ENCODE measurements around the gene SLC17A9. TPM values are rescaled to one million over a fixed set of nuclear protein-coding genes. Genes with fewer than 3 reads are reported as not detected.

The SLC17A9 gene
- total RNA-seq, 2 experiments from 2014 or later = 4.7 to 5.8 TPM

- H3K36me3 Mint-ChIP-seq (ENCODE audit: low read depth) = no peaks in the 10 kb centered on the region
- CTCF ChIA-PET = interaction anchor here (1.2 to 3.8 kb wide), 4 partner anchors 13 to 38 kb away, joined by 4 to 30 read pairs (median 6); no protein-coding TSS in a partner anchor
- no peak for DNase-seq
- no peaks in the 10 kb centered on the region for H3K9me3 Mint-ChIP-seq
- POLR2A ChIA-PET = no interaction called here
- no peak overlapping the region for H3K4me3 Mint-ChIP-seq
- peaks cover 44% of the 10 kb centered on the region for H3K27me3 Mint-ChIP-seq
- H3K27ac Mint-ChIP-seq = no peak overlapping the region
- peaks cover 16% of the 10 kb centered on the region for H3K4me1 Mint-ChIP-seq
These were observed 18.9 kb downstream of the SLC17A9 start for GRCh38 chr20:62971211-62971949.

DNA sequence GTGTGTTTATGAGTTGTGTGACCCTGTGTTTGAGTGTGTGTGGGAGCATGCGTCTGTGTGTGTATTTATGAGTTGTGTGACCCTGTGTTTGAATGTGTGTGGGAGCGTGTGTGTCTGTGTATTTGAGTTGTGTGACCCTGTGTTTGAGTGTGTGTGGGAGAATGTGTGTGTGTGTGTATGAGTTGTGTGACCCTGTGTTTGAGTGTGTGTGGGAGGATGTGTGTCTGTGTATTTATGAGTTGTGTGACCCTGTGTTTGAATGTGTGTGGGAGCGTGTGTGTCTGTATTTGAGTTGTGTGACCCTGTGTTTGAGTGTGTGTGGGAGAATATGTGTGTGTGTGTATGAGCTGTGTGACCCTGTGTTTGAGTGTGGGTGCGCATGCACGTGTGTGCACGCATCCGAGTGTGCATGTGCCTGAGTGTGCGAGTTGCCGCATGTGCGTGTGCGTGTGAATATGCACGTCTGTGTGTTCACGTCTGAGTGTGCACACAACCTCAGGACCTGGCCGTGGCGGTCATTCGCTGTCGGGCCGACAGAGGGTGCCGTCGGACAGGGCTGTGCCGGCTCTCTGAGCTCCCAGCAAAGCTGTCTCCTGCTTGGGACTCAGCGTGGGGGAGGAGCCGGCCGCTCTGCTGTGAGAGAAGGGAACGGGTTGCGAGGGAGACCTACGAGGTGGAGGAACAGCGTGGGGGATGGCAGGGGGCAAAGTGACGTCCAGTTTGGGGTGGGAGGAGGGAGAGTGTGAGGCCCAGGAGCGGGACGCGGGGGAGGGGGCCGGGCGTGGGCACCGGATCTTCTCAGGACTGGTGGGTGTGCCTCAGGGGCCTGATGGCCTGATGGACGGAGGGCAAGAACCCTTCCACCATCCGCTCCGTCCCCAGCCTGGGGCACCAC is 19.7 kb downstream of the SLC17A9 start:
- ChIA-PET POLR2A (interaction anchor here (1.0 to 1.9 kb wide), 6 partner anchors 10 to 37 kb away, joined by 3 to 7 read pairs (median 4); partner anchors contain the start of genes BHLHE23 and GID8), CTCF (interaction anchor here (0.7 to 3.8 kb wide), 22 partner anchors 9 to 243 kb away, joined by 3 to 30 read pairs (median 4); partner anchors contain the start of gene GID8)
- DNase-seq = peak; percentile 87
- no peaks in the 10 kb centered on the region for H3K9me3 Mint-ChIP-seq
- H3K36me3 Mint-ChIP-seq (ENCODE audit: low read depth) = no peaks in the 10 kb centered on the region
- H3K4me1 Mint-ChIP-seq = peaks cover 20% of the 10 kb centered on the region
- H3K4me3 Mint-ChIP-seq = no peak overlapping the region
- no peak overlapping the region for H3K27ac Mint-ChIP-seq
- peaks cover 48% of the 10 kb centered on the region for H3K27me3 Mint-ChIP-seq

GRCh38 chr20:62972845-62973745 is 20.6 kb downstream of the SLC17A9 start:
- Mint-ChIP-seq H3K27me3 (peaks cover 51% of the 10 kb centered on the region), H3K4me1 (peaks cover 29% of the 10 kb centered on the region), H3K4me3 (no peak overlapping the region), H3K9me3 (no peaks in the 10 kb centered on the region), H3K36me3 (ENCODE audit: low read depth) (no peaks in the 10 kb centered on the region), H3K27ac (no peak overlapping the region)
- CTCF ChIA-PET = interaction anchor here (0.7 to 3.8 kb wide), 22 partner anchors 8 to 242 kb away, joined by 3 to 30 read pairs (median 4); partner anchors contain the start of gene GID8
- POLR2A ChIA-PET = interaction anchor here (1.0 to 1.9 kb wide), 6 partner anchors 10 to 36 kb away, joined by 3 to 7 read pairs (median 4); partner anchors contain the start of genes BHLHE23 and GID8
- no peak for DNase-seq

DNA sequence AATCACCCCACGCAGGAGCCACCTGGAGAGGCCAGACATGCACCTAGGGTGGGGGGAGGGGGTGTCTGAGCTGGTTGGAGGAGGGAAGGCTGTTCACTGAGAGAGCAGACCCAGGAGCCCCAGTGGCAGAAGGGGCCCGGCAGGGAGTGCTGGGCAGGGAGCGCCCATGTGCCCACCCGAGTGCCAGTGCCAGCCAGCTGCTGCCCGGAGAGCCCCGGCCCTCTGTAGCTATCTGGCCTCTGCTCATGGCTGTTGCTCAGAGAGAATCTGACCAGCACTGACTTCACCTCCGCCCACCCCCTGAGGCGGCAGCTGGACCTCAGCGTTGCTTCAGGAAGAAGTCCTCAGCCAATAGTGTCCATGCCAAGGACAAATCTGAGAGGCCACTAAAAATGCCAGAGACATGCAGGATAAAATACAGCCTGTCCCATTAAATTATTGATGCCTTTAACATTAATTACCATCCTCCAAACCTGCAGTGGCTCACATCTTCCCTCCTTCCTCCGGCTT is 22.8 kb downstream of the SLC17A9 start:
- CTCF ChIA-PET = no interaction called here
- H3K4me3 Mint-ChIP-seq = no peak overlapping the region
- H3K4me1 Mint-ChIP-seq = peaks cover 45% of the 10 kb centered on the region
- no peak overlapping the region for H3K27ac Mint-ChIP-seq
- H3K36me3 Mint-ChIP-seq (ENCODE audit: low read depth) = no peaks in the 10 kb centered on the region
- peaks cover 70% of the 10 kb centered on the region for H3K27me3 Mint-ChIP-seq
- no peak for DNase-seq
- POLR2A ChIA-PET = interaction anchor here (1.4 kb wide), 1 partner anchor 34 kb away, joined by 3 read pairs; no protein-coding TSS in a partner anchor
- H3K9me3 Mint-ChIP-seq = no peaks in the 10 kb centered on the region

DNA sequence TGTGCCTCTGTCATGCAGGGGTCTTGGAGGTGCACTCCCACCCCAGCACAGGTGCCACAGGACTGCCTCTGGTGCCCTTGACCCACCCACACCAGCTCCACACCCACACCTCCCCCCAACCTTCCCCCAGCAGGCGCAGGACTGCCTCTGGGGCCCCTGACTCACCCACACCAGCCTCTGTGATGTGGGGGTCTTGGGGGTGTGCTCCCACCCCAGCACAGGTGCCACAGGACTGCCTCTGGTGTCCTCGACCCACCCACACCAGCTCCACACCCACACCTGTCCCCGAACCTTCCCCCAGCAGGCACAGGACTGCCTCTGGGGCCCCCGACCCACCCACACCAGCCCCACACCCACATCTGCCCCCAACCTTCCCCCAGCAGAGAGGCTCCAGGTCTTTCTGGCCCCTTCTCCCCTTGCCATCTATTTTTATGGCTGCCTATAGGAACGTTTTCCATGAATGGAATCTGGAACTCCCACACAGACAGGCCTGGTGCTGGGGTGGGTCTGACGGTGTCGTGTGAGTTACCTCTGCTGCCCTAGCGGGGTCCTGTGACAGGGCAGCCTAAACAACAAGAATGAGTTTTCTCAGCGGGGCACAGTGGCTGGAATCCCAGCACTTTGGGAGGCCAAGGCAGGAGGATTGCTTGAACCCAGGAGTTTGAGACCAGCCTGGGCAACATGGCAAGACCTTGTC is 23.5 kb downstream of the SLC17A9 start:
- H3K27me3 Mint-ChIP-seq = peaks cover 74% of the 10 kb centered on the region
- H3K27ac Mint-ChIP-seq = no peak overlapping the region
- H3K9me3 Mint-ChIP-seq = no peaks in the 10 kb centered on the region
- CTCF ChIA-PET = no interaction called here
- H3K4me1 Mint-ChIP-seq = peaks cover 51% of the 10 kb centered on the region
- POLR2A ChIA-PET = interaction anchor here (1.4 kb wide), 1 partner anchor 33 kb away, joined by 3 read pairs; no protein-coding TSS in a partner anchor
- H3K36me3 Mint-ChIP-seq (ENCODE audit: low read depth) = no peaks in the 10 kb centered on the region
- H3K4me3 Mint-ChIP-seq = no peak overlapping the region
- no peak for DNase-seq

DNA sequence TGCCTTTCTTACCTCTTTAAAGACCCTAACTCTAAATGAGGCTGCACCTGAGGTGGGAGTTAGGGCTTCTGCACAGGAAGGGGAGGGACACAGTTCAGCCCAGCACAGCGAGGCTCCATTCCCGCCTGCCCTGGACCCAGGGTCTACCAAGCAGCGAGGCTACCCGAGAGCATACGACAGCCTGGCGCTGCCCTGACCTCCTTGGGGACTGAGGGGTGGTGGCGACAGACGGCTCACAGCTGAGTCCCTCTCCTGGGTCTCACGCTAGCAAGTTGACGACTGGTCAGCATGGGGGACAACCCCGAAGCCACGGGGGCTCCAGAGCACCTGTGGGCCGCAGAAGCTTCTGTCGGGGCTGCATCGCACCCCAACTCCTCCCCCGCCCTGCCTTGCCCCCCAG is 24.4 kb downstream of the SLC17A9 start:
- Mint-ChIP-seq H3K4me3 (no peak overlapping the region), H3K27ac (no peak overlapping the region), H3K27me3 (peaks cover 72% of the 10 kb centered on the region), H3K9me3 (no peaks in the 10 kb centered on the region), H3K4me1 (peaks cover 53% of the 10 kb centered on the region), H3K36me3 (ENCODE audit: low read depth) (no peaks in the 10 kb centered on the region)
- ChIA-PET CTCF (no interaction called here), POLR2A (no interaction called here)
- no peak for DNase-seq

GRCh38 chr20:62977613-62978560 is 25.4 kb downstream of the SLC17A9 start:
- Mint-ChIP-seq H3K27me3 (peaks cover 66% of the 10 kb centered on the region), H3K36me3 (ENCODE audit: low read depth) (no peaks in the 10 kb centered on the region)
- POLR2A ChIA-PET = interaction anchor here (0.8 to 1.6 kb wide), 4 partner anchors 24 to 183 kb away, joined by 3 to 6 read pairs (median 4); no protein-coding TSS in a partner anchor

DNA sequence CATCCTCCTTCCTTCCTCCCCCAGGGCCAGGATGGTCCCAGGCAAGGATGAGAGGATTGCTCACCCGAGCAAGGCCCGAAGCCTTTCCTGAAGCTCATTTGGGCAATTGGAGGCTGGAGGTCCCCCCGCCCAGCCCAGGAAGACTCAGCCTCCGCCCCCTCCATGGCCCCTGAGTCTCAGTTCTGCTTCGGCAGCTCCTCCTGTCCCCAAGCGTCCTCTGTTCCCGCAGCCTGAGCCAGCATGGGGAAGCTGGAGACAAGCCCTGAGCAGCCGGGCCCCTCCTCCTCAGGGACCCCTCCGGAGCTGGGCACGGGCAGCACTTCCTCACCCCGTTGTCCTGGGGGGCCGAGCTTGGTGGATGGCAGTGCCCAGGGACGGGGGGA is 26.0 kb downstream of the SLC17A9 start:
- Mint-ChIP-seq H3K36me3 (ENCODE audit: low read depth) (no peaks in the 10 kb centered on the region), H3K27me3 (peaks cover 62% of the 10 kb centered on the region), H3K4me3 (no peak overlapping the region), H3K27ac (no peak overlapping the region), H3K4me1 (peaks cover 57% of the 10 kb centered on the region), H3K9me3 (no peaks in the 10 kb centered on the region)
- ChIA-PET CTCF (interaction anchor here (1.4 to 2.4 kb wide), 2 partner anchors 30 to 31 kb away, joined by 5 to 9 read pairs; no protein-coding TSS in a partner anchor), POLR2A (interaction anchor here (1.2 to 1.6 kb wide), 2 partner anchors 60 to 183 kb away, joined by 3 to 6 read pairs; no protein-coding TSS in a partner anchor)
- DNase-seq = no peak

More at GRCh38 chr20:62977613-62978560, 25.4 kb downstream of the SLC17A9 start:
- Mint-ChIP-seq H3K4me3 (peak overlapping the region; percentile 55), H3K4me1 (peaks cover 55% of the 10 kb centered on the region), H3K27ac (peak overlapping the region; percentile 65), H3K9me3 (no peaks in the 10 kb centered on the region)
- peak; percentile 85 for DNase-seq
- CTCF ChIA-PET = interaction anchor here (1.4 kb wide), 1 partner anchor 31 kb away, joined by 5 read pairs; no protein-coding TSS in a partner anchor

DNA sequence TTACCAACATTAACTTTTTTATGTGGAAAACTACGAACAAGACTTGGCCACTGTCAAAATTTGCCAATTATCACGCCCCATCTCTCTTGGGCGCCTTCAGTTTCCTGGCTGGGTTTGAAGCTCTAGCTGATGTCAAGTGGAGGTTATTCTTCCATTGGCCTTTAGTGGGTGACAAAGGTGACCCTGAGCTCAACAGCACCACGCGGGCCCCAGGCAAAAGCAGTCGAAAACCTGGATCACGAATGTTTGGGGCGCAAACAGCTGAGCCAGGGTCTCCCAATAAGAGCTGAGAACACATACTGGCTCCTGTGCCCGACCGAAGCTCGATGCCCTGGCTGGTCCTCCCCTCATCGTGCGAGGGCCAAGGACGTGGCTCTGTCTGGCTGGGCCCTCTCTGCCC is 26.8 kb downstream of the SLC17A9 start:
- peaks cover 57% of the 10 kb centered on the region for H3K4me1 Mint-ChIP-seq
- peaks cover 59% of the 10 kb centered on the region for H3K27me3 Mint-ChIP-seq
- DNase-seq = no peak
- no peaks in the 10 kb centered on the region for H3K36me3 Mint-ChIP-seq (ENCODE audit: low read depth)
- H3K27ac Mint-ChIP-seq = no peak overlapping the region
- CTCF ChIA-PET = interaction anchor here (1.0 to 2.4 kb wide), 2 partner anchors 30 to 157 kb away, joined by 5 to 9 read pairs; no protein-coding TSS in a partner anchor
- POLR2A ChIA-PET = no interaction called here
- no peaks in the 10 kb centered on the region for H3K9me3 Mint-ChIP-seq
- no peak overlapping the region for H3K4me3 Mint-ChIP-seq

- H3K4me3 Mint-ChIP-seq = no peak overlapping the region
- H3K4me1 Mint-ChIP-seq = peaks cover 57% of the 10 kb centered on the region
- ChIA-PET CTCF (interaction anchor here (1.0 to 2.4 kb wide), 2 partner anchors 29 to 157 kb away, joined by 5 to 9 read pairs; no protein-coding TSS in a partner anchor), POLR2A (interaction anchor here (0.7 kb wide), 1 partner anchor 24 kb away, joined by 3 read pairs; no protein-coding TSS in a partner anchor)
- no peak for DNase-seq
- no peak overlapping the region for H3K27ac Mint-ChIP-seq
- H3K9me3 Mint-ChIP-seq = no peaks in the 10 kb centered on the region
- H3K27me3 Mint-ChIP-seq = peaks cover 56% of the 10 kb centered on the region
- no peaks in the 10 kb centered on the region for H3K36me3 Mint-ChIP-seq (ENCODE audit: low read depth)
These were observed 27.4 kb downstream of the SLC17A9 start for GRCh38 chr20:62979876-62980373.
